Measurements from ENCODE around the gene WDR59. TPM values are rescaled to one million over a fixed set of nuclear protein-coding genes. Genes with fewer than 3 reads are reported as not detected.

The WDR59 gene
- total and polyA plus RNA-seq, 2 donors (not counting 1 experiment from before 2014, with no cell fraction given) = 52.6 to 127 TPM

DNA sequence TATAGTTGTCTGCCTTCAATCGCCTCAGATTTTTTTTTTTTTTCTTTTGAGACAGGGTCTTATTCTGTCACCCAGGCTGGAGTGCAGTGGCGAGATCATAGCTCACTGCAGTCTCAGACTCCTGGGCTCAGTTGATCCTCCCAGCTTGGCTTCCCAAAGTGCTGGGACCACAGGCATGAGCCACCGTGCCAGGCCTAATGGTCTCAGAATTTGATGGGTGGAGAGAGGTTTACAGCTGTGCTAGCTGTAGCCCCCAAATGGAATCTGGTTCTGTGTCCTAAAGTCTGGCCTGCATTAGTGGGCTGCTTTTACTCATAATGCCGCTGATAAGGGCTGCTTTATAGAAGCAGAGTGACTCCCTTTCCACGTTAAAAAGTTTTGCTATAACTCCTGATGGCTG is 19.0 kb upstream of the WDR59 start:
- 94% methylated on average over 5 of the region's 5 CpGs for WGBS (ENCODE audit: insufficient coverage)
- DNase-seq (no peak), ATAC-seq (ENCODE audit: low read depth) (no peak)
- TF ChIP-seq EZH2 (IDR thresholded peaks at IDR 0.05; ENCODE audit: borderline replicate concordance, insufficient read depth, low read depth, low read length, poor library complexity, severe bottlenecking) = no peak
- TF ChIP-seq, protein P1, sequence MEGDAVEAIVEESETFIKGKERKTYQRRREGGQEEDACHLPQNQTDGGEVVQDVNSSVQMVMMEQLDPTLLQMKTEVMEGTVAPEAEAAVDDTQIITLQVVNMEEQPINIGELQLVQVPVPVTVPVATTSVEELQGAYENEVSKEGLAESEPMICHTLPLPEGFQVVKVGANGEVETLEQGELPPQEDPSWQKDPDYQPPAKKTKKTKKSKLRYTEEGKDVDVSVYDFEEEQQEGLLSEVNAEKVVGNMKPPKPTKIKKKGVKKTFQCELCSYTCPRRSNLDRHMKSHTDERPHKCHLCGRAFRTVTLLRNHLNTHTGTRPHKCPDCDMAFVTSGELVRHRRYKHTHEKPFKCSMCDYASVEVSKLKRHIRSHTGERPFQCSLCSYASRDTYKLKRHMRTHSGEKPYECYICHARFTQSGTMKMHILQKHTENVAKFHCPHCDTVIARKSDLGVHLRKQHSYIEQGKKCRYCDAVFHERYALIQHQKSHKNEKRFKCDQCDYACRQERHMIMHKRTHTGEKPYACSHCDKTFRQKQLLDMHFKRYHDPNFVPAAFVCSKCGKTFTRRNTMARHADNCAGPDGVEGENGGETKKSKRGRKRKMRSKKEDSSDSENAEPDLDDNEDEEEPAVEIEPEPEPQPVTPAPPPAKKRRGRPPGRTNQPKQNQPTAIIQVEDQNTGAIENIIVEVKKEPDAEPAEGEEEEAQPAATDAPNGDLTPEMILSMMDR (IDR thresholded peaks at IDR 0.05) = no peak
- Mint-ChIP-seq H3K27me3 (peaks cover 38% of the 10 kb centered on the region), H3K27ac (no peak overlapping the region), H3K4me3 (no peak overlapping the region), H3K9me3 (ENCODE audit: insufficient read depth) (no peaks in the 10 kb centered on the region), H3K4me1 (peaks cover 14% of the 10 kb centered on the region)
- no peaks in the 10 kb centered on the region for H4K20me1 ChIP-seq (ENCODE audit: control insufficient read depth, insufficient read depth, low read length, poor library complexity, severe bottlenecking)
- no peak overlapping the region for H2AFZ ChIP-seq (ENCODE audit: insufficient read depth, low read depth, low read length, poor library complexity, severe bottlenecking)
- peaks cover 0 to 34% (median 14%) of the 10 kb centered on the region in 4 experiments for H3K27me3 ChIP-seq (replicated peaks in 1 of 4; ENCODE audit: control extremely low read depth in 1 of 4, control insufficient read depth in 3 of 4, insufficient read depth in 4 of 4, low read length in 3 of 4)
- intact Hi-C loops (cut with micrococcal nuclease) = no loop called here
- no peak overlapping the region for H3K27ac ChIP-seq (ENCODE audit: low read length in 2 of 2)
- ChIA-PET CTCF (interaction anchor here (3.1 kb wide), 1 partner anchor 107 kb away, joined by 14 read pairs; no protein-coding TSS in a partner anchor), POLR2A (no interaction called here)
- H3K9me3 ChIP-seq (ENCODE audit: control extremely low read depth in 1 of 3, control insufficient read depth in 2 of 3, insufficient read depth in 1 of 3, low read length in 2 of 3) = peaks cover 0 to 7% (median 0%) of the 10 kb centered on the region in 3 donors
- no peaks in the 10 kb centered on the region for H3K36me3 ChIP-seq (replicated peaks in 1 of 2; ENCODE audit: control extremely low read depth in 1 of 2, control insufficient read depth in 1 of 2, extremely low read depth in 1 of 2, insufficient read depth in 2 of 2, low read length in 1 of 2)
- H3K9ac ChIP-seq (ENCODE audit: low read length) = no peak overlapping the region
- no peak overlapping the region for H3K4me3 ChIP-seq (ENCODE audit: control extremely low read depth in 1 of 5, extremely low read depth in 1 of 5, insufficient read depth in 1 of 5, low read depth in 2 of 5, low read length in 4 of 5)
- H3K4me1 ChIP-seq (ENCODE audit: control insufficient read depth in 2 of 2, insufficient read depth in 2 of 2, low read length in 2 of 2) = peaks cover 16% of the 10 kb centered on the region in 2 donors
- no peak overlapping the region for H3K4me2 ChIP-seq (replicated peaks; ENCODE audit: low read depth, low read length, poor library complexity, severe bottlenecking)
- H3K79me2 ChIP-seq (ENCODE audit: control insufficient read depth, insufficient read depth, low read length) = no peaks in the 10 kb centered on the region

DNA sequence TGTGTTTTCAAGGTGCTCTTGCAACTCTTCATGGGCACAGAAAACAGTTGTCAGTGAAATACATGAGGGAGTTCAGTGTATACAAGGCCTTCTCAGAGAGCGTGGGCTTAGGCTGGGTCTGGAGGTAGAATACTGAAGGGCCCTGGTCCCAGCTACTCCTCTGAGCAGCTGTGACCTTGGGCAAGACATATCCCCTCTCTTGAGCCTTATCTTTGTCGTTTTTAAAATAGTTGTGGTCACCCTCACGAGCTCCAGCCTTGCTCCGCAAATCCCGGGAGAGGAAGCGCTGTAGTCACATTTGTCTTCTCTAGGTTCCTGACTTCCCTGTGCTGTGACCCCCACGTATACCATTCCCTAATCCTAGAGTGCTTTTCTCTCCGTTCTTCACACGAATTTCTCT is 17.6 kb upstream of the WDR59 start:
- Mint-ChIP-seq H3K9me3 (ENCODE audit: insufficient read depth) (no peaks in the 10 kb centered on the region), H3K27me3 (peaks cover 42% of the 10 kb centered on the region), H3K4me3 (no peak overlapping the region), H3K27ac (no peak overlapping the region), H3K4me1 (peaks cover 19% of the 10 kb centered on the region)
- ATAC-seq (ENCODE audit: low read depth) (no peak), DNase-seq (no peak)
- Histone ChIP-seq H3K27me3 (replicated peaks in 1 of 4; ENCODE audit: control extremely low read depth in 1 of 4, control insufficient read depth in 3 of 4, insufficient read depth in 4 of 4, low read length in 3 of 4) (peaks cover 0 to 40% (median 14%) of the 10 kb centered on the region in 4 experiments), H3K9me3 (ENCODE audit: control extremely low read depth in 1 of 3, control insufficient read depth in 2 of 3, insufficient read depth in 1 of 3, low read length in 2 of 3) (peaks cover 0 to 7% (median 0%) of the 10 kb centered on the region in 3 donors), H2AFZ (ENCODE audit: insufficient read depth, low read depth, low read length, poor library complexity, severe bottlenecking) (no peak overlapping the region), H4K20me1 (ENCODE audit: control insufficient read depth, insufficient read depth, low read length, poor library complexity, severe bottlenecking) (no peaks in the 10 kb centered on the region), H3K4me2 (replicated peaks; ENCODE audit: low read depth, low read length, poor library complexity, severe bottlenecking) (no peak overlapping the region), H3K4me1 (ENCODE audit: control insufficient read depth in 2 of 2, insufficient read depth in 2 of 2, low read length in 2 of 2) (peaks cover 24 to 25% of the 10 kb centered on the region in 2 donors), H3K9ac (ENCODE audit: low read length) (no peak overlapping the region), H3K36me3 (replicated peaks in 1 of 2; ENCODE audit: control extremely low read depth in 1 of 2, control insufficient read depth in 1 of 2, extremely low read depth in 1 of 2, insufficient read depth in 2 of 2, low read length in 1 of 2) (no peaks in the 10 kb centered on the region), H3K27ac (ENCODE audit: low read length in 2 of 2) (no peak overlapping the region), H3K79me2 (ENCODE audit: control insufficient read depth, insufficient read depth, low read length) (no peaks in the 10 kb centered on the region), H3K4me3 (ENCODE audit: control extremely low read depth in 1 of 5, extremely low read depth in 1 of 5, insufficient read depth in 1 of 5, low read depth in 2 of 5, low read length in 4 of 5) (no peak overlapping the region)
- no peak for TF ChIP-seq EZH2 (IDR thresholded peaks at IDR 0.05; ENCODE audit: borderline replicate concordance, insufficient read depth, low read depth, low read length, poor library complexity, severe bottlenecking)
- TF ChIP-seq, protein P1 (IDR thresholded peaks at IDR 0.05) = no peak
- ChIA-PET POLR2A (no interaction called here), CTCF (interaction anchor here (3.1 kb wide), 1 partner anchor 109 kb away, joined by 14 read pairs; no protein-coding TSS in a partner anchor)
- WGBS (ENCODE audit: insufficient coverage) = 12% methylated on average over 9 of the region's 9 CpGs
- intact Hi-C loops (cut with micrococcal nuclease) = no loop called here
